ENCODE results near the gene VWA3A. TPM values are rescaled to one million over a fixed set of nuclear protein-coding genes. Genes with fewer than 3 reads are reported as not detected.
"Not testable (repeated sequence)": the region's sequence is repeated elsewhere in the genome, so short reads cannot be mapped to it uniquely, and the experiment has no call there.

VWA3A gene
- total RNA-seq, 1 donor from 2014 or later, result not detected

GRCh38 chr16:22124583-22125284 lies 32.4 kb downstream of the VWA3A start:
- Mint-ChIP-seq H3K27ac (ENCODE audit: unreplicated experiment) (no peak overlapping the region), H3K27me3 (ENCODE audit: low read depth, unreplicated experiment) (peaks cover 28% of the 10 kb centered on the region), H3K36me3 (ENCODE audit: low read depth, unreplicated experiment) (no peaks in the 10 kb centered on the region), H3K4me1 (ENCODE audit: low read depth, unreplicated experiment) (no peaks in the 10 kb centered on the region), H3K9me3 (ENCODE audit: unreplicated experiment) (peaks cover 16% of the 10 kb centered on the region), H3K4me3 (ENCODE audit: unreplicated experiment) (no peak overlapping the region)
- Histone ChIP-seq H3K27me3 (ENCODE audit: insufficient read depth, low read length) (no peaks in the 10 kb centered on the region), H3K4me1 (ENCODE audit: insufficient read depth, low read length) (no peaks in the 10 kb centered on the region), H3K4me2 (ENCODE audit: low read length) (no peak overlapping the region), H3K36me3 (ENCODE audit: insufficient read depth, low read length) (no peaks in the 10 kb centered on the region), H2AFZ (ENCODE audit: low read depth, low read length) (no peak overlapping the region), H4K20me1 (ENCODE audit: insufficient read depth, low read length) (no peaks in the 10 kb centered on the region), H3K9me3 (ENCODE audit: insufficient read depth, low read depth, low read length) (no peaks in the 10 kb centered on the region), H3K9ac (ENCODE audit: low read length) (no peak overlapping the region), H3K4me3 (ENCODE audit: insufficient read depth, low read depth, low read length) (no peak overlapping the region), H3K79me2 (ENCODE audit: insufficient read depth, low read length) (no peaks in the 10 kb centered on the region), H3K27ac (ENCODE audit: low read depth, low read length) (no peak overlapping the region)
- no peak for DNase-seq (ENCODE audit: low read depth)
- no peak for FAIRE-seq
- TF ChIP-seq, protein P1, sequence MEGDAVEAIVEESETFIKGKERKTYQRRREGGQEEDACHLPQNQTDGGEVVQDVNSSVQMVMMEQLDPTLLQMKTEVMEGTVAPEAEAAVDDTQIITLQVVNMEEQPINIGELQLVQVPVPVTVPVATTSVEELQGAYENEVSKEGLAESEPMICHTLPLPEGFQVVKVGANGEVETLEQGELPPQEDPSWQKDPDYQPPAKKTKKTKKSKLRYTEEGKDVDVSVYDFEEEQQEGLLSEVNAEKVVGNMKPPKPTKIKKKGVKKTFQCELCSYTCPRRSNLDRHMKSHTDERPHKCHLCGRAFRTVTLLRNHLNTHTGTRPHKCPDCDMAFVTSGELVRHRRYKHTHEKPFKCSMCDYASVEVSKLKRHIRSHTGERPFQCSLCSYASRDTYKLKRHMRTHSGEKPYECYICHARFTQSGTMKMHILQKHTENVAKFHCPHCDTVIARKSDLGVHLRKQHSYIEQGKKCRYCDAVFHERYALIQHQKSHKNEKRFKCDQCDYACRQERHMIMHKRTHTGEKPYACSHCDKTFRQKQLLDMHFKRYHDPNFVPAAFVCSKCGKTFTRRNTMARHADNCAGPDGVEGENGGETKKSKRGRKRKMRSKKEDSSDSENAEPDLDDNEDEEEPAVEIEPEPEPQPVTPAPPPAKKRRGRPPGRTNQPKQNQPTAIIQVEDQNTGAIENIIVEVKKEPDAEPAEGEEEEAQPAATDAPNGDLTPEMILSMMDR (IDR thresholded peaks at IDR 0.05; ENCODE audit: insufficient read depth, low read depth, low read length), result no peak
- TF ChIP-seq EZH2 (IDR thresholded peaks at IDR 0.05; ENCODE audit: insufficient read depth, low read length), result no peak

DNA sequence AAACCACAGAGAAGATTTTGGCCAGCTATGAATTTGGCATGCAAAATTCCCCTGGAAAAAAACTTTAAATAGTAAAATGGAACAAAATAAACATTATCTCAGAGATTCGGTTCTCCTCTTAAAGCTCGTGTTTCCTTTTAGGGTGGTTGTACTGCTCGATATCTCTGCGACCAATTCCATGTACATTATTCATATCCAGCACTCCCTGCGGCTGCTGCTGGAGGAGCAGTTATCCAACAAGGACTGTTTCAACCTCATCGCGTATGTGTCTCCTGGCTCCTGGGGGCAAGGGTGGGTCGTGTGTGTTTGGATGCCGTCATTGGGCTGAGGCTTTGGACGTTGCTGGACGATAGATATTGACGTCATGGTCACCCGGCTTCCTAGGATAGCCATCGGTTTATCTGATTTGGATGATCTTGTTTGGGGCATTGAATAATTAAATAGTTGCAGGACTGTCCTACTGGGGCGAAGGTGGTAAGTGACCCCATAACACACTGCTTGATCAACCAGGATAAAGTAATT lies 33.8 kb downstream of the VWA3A start:
- no peaks in the 10 kb centered on the region for H3K9me3 ChIP-seq (ENCODE audit: insufficient read depth, low read depth, low read length)
- no peaks in the 10 kb centered on the region for H3K36me3 Mint-ChIP-seq (ENCODE audit: low read depth, unreplicated experiment)
- no peak overlapping the region for H3K4me2 ChIP-seq (ENCODE audit: low read length)
- no peaks in the 10 kb centered on the region for H3K4me1 ChIP-seq (ENCODE audit: insufficient read depth, low read length)
- H3K79me2 ChIP-seq (ENCODE audit: insufficient read depth, low read length), result no peaks in the 10 kb centered on the region
- H3K9me3 Mint-ChIP-seq (ENCODE audit: unreplicated experiment), result peaks cover 16% of the 10 kb centered on the region
- H3K27me3 ChIP-seq (ENCODE audit: insufficient read depth, low read length), result no peaks in the 10 kb centered on the region
- DNase-seq (ENCODE audit: low read depth) (no peak), FAIRE-seq (no peak)
- H3K27ac ChIP-seq (ENCODE audit: low read depth, low read length), result no peak overlapping the region
- no peak overlapping the region for H3K27ac Mint-ChIP-seq (ENCODE audit: unreplicated experiment)
- no peak overlapping the region for H3K4me3 ChIP-seq (ENCODE audit: insufficient read depth, low read depth, low read length)
- H3K9ac ChIP-seq (ENCODE audit: low read length), result no peak overlapping the region
- no peaks in the 10 kb centered on the region for H3K4me1 Mint-ChIP-seq (ENCODE audit: low read depth, unreplicated experiment)
- no peaks in the 10 kb centered on the region for H3K36me3 ChIP-seq (ENCODE audit: insufficient read depth, low read length)
- H3K4me3 Mint-ChIP-seq (ENCODE audit: unreplicated experiment), result no peak overlapping the region
- H4K20me1 ChIP-seq (ENCODE audit: insufficient read depth, low read length), result no peaks in the 10 kb centered on the region
- TF ChIP-seq, protein P1 (IDR thresholded peaks at IDR 0.05; ENCODE audit: insufficient read depth, low read depth, low read length), result no peak
- no peak for TF ChIP-seq EZH2 (IDR thresholded peaks at IDR 0.05; ENCODE audit: insufficient read depth, low read length)
- peaks cover 26% of the 10 kb centered on the region for H3K27me3 Mint-ChIP-seq (ENCODE audit: low read depth, unreplicated experiment)
- no peak overlapping the region for H2AFZ ChIP-seq (ENCODE audit: low read depth, low read length)

GRCh38 chr16:22128537-22128936 lies 36.2 kb downstream of the VWA3A start:
- H3K4me2 ChIP-seq (ENCODE audit: low read length); H3K4me3 ChIP-seq (ENCODE audit: insufficient read depth, low read depth, low read length); FAIRE-seq; H3K27ac ChIP-seq (ENCODE audit: low read depth, low read length); H3K27ac Mint-ChIP-seq (ENCODE audit: unreplicated experiment); H3K4me3 Mint-ChIP-seq (ENCODE audit: unreplicated experiment); H3K4me1 ChIP-seq (ENCODE audit: insufficient read depth, low read length); H3K9me3 ChIP-seq (ENCODE audit: insufficient read depth, low read depth, low read length); H3K36me3 Mint-ChIP-seq (ENCODE audit: low read depth, unreplicated experiment); H3K9ac ChIP-seq (ENCODE audit: low read length); H3K79me2 ChIP-seq (ENCODE audit: insufficient read depth, low read length); H3K4me1 Mint-ChIP-seq (ENCODE audit: low read depth, unreplicated experiment); H2AFZ ChIP-seq (ENCODE audit: low read depth, low read length); DNase-seq (ENCODE audit: low read depth); H3K36me3 ChIP-seq (ENCODE audit: insufficient read depth, low read length); H3K27me3 ChIP-seq (ENCODE audit: insufficient read depth, low read length); H4K20me1 ChIP-seq (ENCODE audit: insufficient read depth, low read length): not testable (repeated sequence)
- Mint-ChIP-seq H3K27me3 (ENCODE audit: low read depth, unreplicated experiment) (peaks cover 22% of the 10 kb centered on the region), H3K9me3 (ENCODE audit: unreplicated experiment) (peaks cover 14% of the 10 kb centered on the region)
